Smooth muscle cell (in vitro differentiated cells): ENCODE data around the gene USP3. TPM values are rescaled to one million over a fixed set of nuclear protein-coding genes. Genes with fewer than 3 reads are reported as not detected.

Experiments used
- DNase-seq: peaks from one replicate; lab custom pipeline; 2025; ENCODE audit not compliant: unreplicated experiment; lab: John Stamatoyannopoulos, UW
- H2AFZ ChIP-seq: fragments of 200-600 bp; sonication (generic); 2 replicates; pipeline ENCODE4 v1.6.0; 2016; ENCODE audit warnings: antibody characterized with exemption, low read depth, mild to moderate bottlenecking
- H3F3A ChIP-seq: fragments of 200-600 bp; sonication (generic); 2 replicates; pipeline ENCODE4 v1.6.0; 2017; ENCODE audit warnings: antibody characterized with exemption, low read depth
- H3K27ac ChIP-seq: fragments of 200-600 bp; sonication (generic); 2 replicates; pipeline ENCODE4 v1.5.1; 2016; ENCODE audit warnings: low read depth, mild to moderate bottlenecking
- H3K27me3 ChIP-seq: fragments of 200-600 bp; sonication (generic); 2 replicates; pipeline ENCODE4 v1.6.1; 2016; ENCODE audit warnings: low read depth, mild to moderate bottlenecking
- H3K36me3 ChIP-seq: fragments of 200-600 bp; sonication (generic); 2 replicates; pipeline ENCODE4 v1.5.1; 2016; ENCODE audit warnings: low read depth
- H3K4me1 ChIP-seq: fragments of 200-600 bp; sonication (generic); 2 replicates; pipeline ENCODE4 v1.5.1; 2016; ENCODE audit warnings: low read depth
- H3K4me2 ChIP-seq: fragments of 200-600 bp; sonication (generic); 2 replicates; pipeline ENCODE4 v1.6.0; 2016; ENCODE audit warnings: mild to moderate bottlenecking
- H3K4me3 ChIP-seq: fragments of 200-600 bp; sonication (generic); 2 replicates; pipeline ENCODE4 v1.5.1; 2016; ENCODE audit warnings: mild to moderate bottlenecking
- H3K79me2 ChIP-seq: fragments of 200-600 bp; sonication (generic); 2 replicates; pipeline ENCODE4 v1.6.0; 2016; ENCODE audit warnings: low read depth, mild to moderate bottlenecking
- H3K9ac ChIP-seq: fragments of 200-600 bp; sonication (generic); 2 replicates; pipeline ENCODE4 v1.6.0; 2016; ENCODE audit warnings: low read depth
- H3K9me3 ChIP-seq: fragments of 200-600 bp; sonication (generic); replicated peaks from 2 replicates; pipeline ENCODE4 v1.5.1; 2016; ENCODE audit warnings: low read depth
- H4K20me1 ChIP-seq: fragments of 200-600 bp; sonication (generic); 2 replicates; pipeline ENCODE4 v1.6.0; 2016; ENCODE audit warnings: low read depth
- CTCF ChIP-seq: fragments of 200-600 bp; sonication (generic); IDR thresholded peaks from 2 replicates; pipeline ENCODE4 v1.5.1; 2017; ENCODE audit warnings: borderline replicate concordance, mild to moderate bottlenecking, antibody characterized with exemption; ENCODE audit not compliant: insufficient read depth, poor library complexity, severe bottlenecking
- WGBS: methylation state at CpG from one replicate; pipeline ENCODE4 v1.1.7; 2016; ENCODE audit warnings: low lambda C conversion rate; 5-methylcytosine and 5-hydroxymethylcytosine counted together
- polyA plus RNA-seq: library from polyadenylated mRNA; unstranded; fragments of >200 nt; fragmentation: Nextera tagmentation; extraction: Ambion mirVana; gene quantifications from 2 replicates; pipeline ENCODE4 v1.2.1, GENCODE V29; 2016
- total RNA-seq: library from RNA; depleted of rRNA; stranded (reverse); fragments of >200 nt; gene quantifications from 2 replicates; pipeline ENCODE4 v1.2.3, GENCODE V29; 2014

The USP3 gene
- total and polyA plus RNA-seq, 2 experiments from 2014 or later = 17.1 to 26.2 TPM

DNA sequence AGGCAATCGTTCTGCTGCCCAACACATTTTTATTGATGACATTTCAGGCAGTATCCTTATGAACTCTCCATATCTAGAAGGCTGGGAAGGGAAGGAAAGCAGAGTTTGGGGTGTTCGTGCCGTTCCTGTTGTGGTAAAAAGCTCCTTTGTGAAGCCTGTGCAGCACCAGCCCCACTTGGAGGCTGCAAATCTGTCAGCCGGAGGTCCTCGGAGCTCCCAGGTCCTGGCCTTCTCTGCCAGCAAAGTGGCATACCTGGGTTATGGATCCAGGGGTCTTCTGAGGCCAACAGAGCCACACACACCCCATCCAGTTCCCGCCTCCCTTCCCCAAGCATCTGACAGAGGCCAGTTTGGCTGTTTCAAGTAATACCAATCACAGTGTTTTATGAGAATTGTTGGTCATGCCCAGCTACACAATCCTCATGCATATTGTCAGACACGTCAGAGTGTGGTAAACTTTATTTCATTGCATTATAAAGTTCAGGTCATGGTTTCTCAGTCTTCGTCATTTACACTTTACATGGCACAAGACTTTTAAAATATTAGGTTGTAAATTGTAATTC lies 15.9 kb upstream of the USP3 start:
- H3K79me2 ChIP-seq = no peaks in the 10 kb centered on the region
- no peak overlapping the region for H2AFZ ChIP-seq
- H3K9ac ChIP-seq = no peak overlapping the region
- no peaks in the 10 kb centered on the region for H3K9me3 ChIP-seq
- TF ChIP-seq CTCF = no peak
- no peak for DNase-seq
- H3F3A ChIP-seq = no peaks in the 10 kb centered on the region
- H3K4me1 ChIP-seq = peaks cover 10% of the 10 kb centered on the region
- no peaks in the 10 kb centered on the region for H3K36me3 ChIP-seq
- whole genome bisulfite sequencing = 93% methylated on average over 8 of the region's 8 CpGs
- no peaks in the 10 kb centered on the region for H4K20me1 ChIP-seq
- H3K4me2 ChIP-seq = no peak overlapping the region
- no peaks in the 10 kb centered on the region for H3K27me3 ChIP-seq
- no peak overlapping the region for H3K4me3 ChIP-seq
- H3K27ac ChIP-seq = no peak overlapping the region

- 77% methylated on average over 5 of the region's 5 CpGs for WGBS
- Histone ChIP-seq H3K4me3 (no peak overlapping the region), H3K27ac (no peak overlapping the region), H3K9me3 (no peaks in the 10 kb centered on the region), H3K9ac (no peak overlapping the region), H3K36me3 (no peaks in the 10 kb centered on the region), H3K79me2 (no peaks in the 10 kb centered on the region), H3K4me2 (no peak overlapping the region), H2AFZ (no peak overlapping the region), H4K20me1 (no peaks in the 10 kb centered on the region), H3F3A (no peaks in the 10 kb centered on the region), H3K4me1 (peaks cover 4% of the 10 kb centered on the region), H3K27me3 (no peaks in the 10 kb centered on the region)
- TF ChIP-seq CTCF = no peak
- DNase-seq = no peak
These were observed 15.0 kb upstream of the USP3 start for GRCh38 chr15:63489352-63489751.

GRCh38 chr15:63490345-63491034 lies 13.9 kb upstream of the USP3 start:
- Histone ChIP-seq H3K36me3 (no peaks in the 10 kb centered on the region), H3K4me1 (peaks cover 8% of the 10 kb centered on the region), H3F3A (no peaks in the 10 kb centered on the region), H3K27ac (no peak overlapping the region), H3K79me2 (no peaks in the 10 kb centered on the region), H4K20me1 (no peaks in the 10 kb centered on the region), H3K4me3 (no peak overlapping the region), H3K4me2 (no peak overlapping the region), H2AFZ (no peak overlapping the region), H3K9me3 (no peaks in the 10 kb centered on the region), H3K9ac (no peak overlapping the region), H3K27me3 (no peaks in the 10 kb centered on the region)
- 88% methylated on average over 4 of the region's 4 CpGs for WGBS
- TF ChIP-seq CTCF = no peak
- no peak for DNase-seq
